Islet of Langerhans (tissue), 1 donor: ENCODE results near the gene HIVEP3.

ENCODE experiments used
- FAIRE-seq: peaks from one replicate; lab custom pipeline; 2011; peaks lifted over from hg19 to GRCh38; lab: Jason Lieb, UNC

Gene HIVEP3

GRCh38 chr1:41547336-41547735 is 371.4 kb downstream of the HIVEP3 start:
- FAIRE-seq = no peak

GRCh38 chr1:41546833-41547135 is 371.9 kb downstream of the HIVEP3 start:
- no peak for FAIRE-seq

- no peak for FAIRE-seq
Observed at GRCh38 chr1:41545996-41546832, 372.5 kb downstream of the HIVEP3 start.

- no peak for FAIRE-seq
Observed at GRCh38 chr1:41542196-41542930, 376.4 kb downstream of the HIVEP3 start.

GRCh38 chr1:41541592-41541952 is 377.1 kb downstream of the HIVEP3 start:
- FAIRE-seq = no peak

GRCh38 chr1:41540886-41541591 is 377.7 kb downstream of the HIVEP3 start:
- FAIRE-seq = no peak

GRCh38 chr1:41539999-41540398 is 378.7 kb downstream of the HIVEP3 start:
- no peak for FAIRE-seq

GRCh38 chr1:41539418-41539805 is 379.3 kb downstream of the HIVEP3 start:
- FAIRE-seq = no peak

GRCh38 chr1:41538741-41539417 is 379.8 kb downstream of the HIVEP3 start:
- FAIRE-seq = no peak

- FAIRE-seq = peak; percentile 47
Observed at GRCh38 chr1:41537788-41538351, 380.9 kb downstream of the HIVEP3 start.

- no peak for FAIRE-seq
Observed at GRCh38 chr1:41537251-41537650, 381.5 kb downstream of the HIVEP3 start.

GRCh38 chr1:41536361-41536802 is 382.3 kb downstream of the HIVEP3 start:
- FAIRE-seq = no peak

- FAIRE-seq = no peak
Observed at GRCh38 chr1:41535716-41536115, 383.0 kb downstream of the HIVEP3 start.

GRCh38 chr1:41535276-41535675 is 383.4 kb downstream of the HIVEP3 start:
- no peak for FAIRE-seq

GRCh38 chr1:41534181-41535076 is 384.3 kb downstream of the HIVEP3 start:
- FAIRE-seq = no peak

- FAIRE-seq = no peak
Observed at GRCh38 chr1:41533731-41534080, 385.0 kb downstream of the HIVEP3 start.

- no peak for FAIRE-seq
Observed at GRCh38 chr1:41533016-41533730, 385.5 kb downstream of the HIVEP3 start.

- FAIRE-seq = no peak
Observed at GRCh38 chr1:41532206-41532975, 386.3 kb downstream of the HIVEP3 start.

- FAIRE-seq = no peak
Observed at GRCh38 chr1:41530411-41530810, 388.3 kb downstream of the HIVEP3 start.
